DOHH2 (cell line): ENCODE data around the gene NEK4.

Experiments used
- H3F3A ChIP-seq: fragments of 200-600 bp; sonication (generic), shearing (Covaris generic); 2 replicates; pipeline ENCODE4 v1.6.0; 2016; ENCODE audit warnings: antibody characterized with exemption, mild to moderate bottlenecking; ENCODE audit not compliant: control insufficient read depth, insufficient read depth
- H3K27ac ChIP-seq: fragments of 200-600 bp; sonication (generic); 2 replicates; pipeline ENCODE4 v1.5.1; 2014; ENCODE audit warnings: low read depth, mild to moderate bottlenecking, low read length, moderate library complexity
- H3K27me3 ChIP-seq: fragments of 200-600 bp; sonication (generic); 2 replicates; pipeline ENCODE4 v1.6.1; 2014; ENCODE audit warnings: mild to moderate bottlenecking, low read length, mixed read lengths; ENCODE audit not compliant: control insufficient read depth
- H3K36me3 ChIP-seq: fragments of 200-600 bp; sonication (generic); 2 replicates; pipeline ENCODE4 v1.6.1; 2014; ENCODE audit warnings: mild to moderate bottlenecking, low read length, moderate library complexity, mixed read lengths; ENCODE audit not compliant: control insufficient read depth
- H3K4me1 ChIP-seq: fragments of 200-600 bp; sonication (generic); 2 replicates; pipeline ENCODE4 v1.6.1; 2014; ENCODE audit warnings: mild to moderate bottlenecking, low read length, mixed read lengths; ENCODE audit not compliant: control insufficient read depth
- H3K4me2 ChIP-seq: fragments of 200-600 bp; sonication (generic); 2 replicates; pipeline ENCODE4 v1.6.0; 2014; ENCODE audit warnings: mild to moderate bottlenecking, low read length, moderate library complexity
- H3K4me3 ChIP-seq: fragments of 200-600 bp; sonication (generic); 2 replicates; pipeline ENCODE4 v1.5.1; 2014; ENCODE audit warnings: mild to moderate bottlenecking, low read length, mixed read lengths
- H3K79me2 ChIP-seq: fragments of 200-600 bp; sonication (generic); 2 replicates; pipeline ENCODE4 v1.6.1; 2014; ENCODE audit warnings: mild to moderate bottlenecking, low read length, mixed read lengths; ENCODE audit not compliant: control insufficient read depth
- H3K9me2 ChIP-seq: fragments of 200-600 bp; sonication (generic); replicated peaks from 2 replicates; pipeline ENCODE4 v1.6.1; 2014; ENCODE audit warnings: mild to moderate bottlenecking, low read length, mixed read lengths; ENCODE audit not compliant: control insufficient read depth
- H3K9me3 ChIP-seq: fragments of 200-600 bp; sonication (generic); 2 replicates; pipeline ENCODE4 v1.6.1; 2014; ENCODE audit warnings: antibody characterized with exemption, low read length, mixed read lengths; ENCODE audit not compliant: control insufficient read depth, insufficient read depth
- H4K20me1 ChIP-seq: fragments of 200-600 bp; sonication (generic); 2 replicates; pipeline ENCODE4 v1.6.0; 2014; ENCODE audit warnings: low read depth, mild to moderate bottlenecking, antibody characterized with exemption, low read length, moderate library complexity; ENCODE audit not compliant: control insufficient read depth, insufficient read depth
- CTCF ChIP-seq: fragments of 200-600 bp; sonication (generic); IDR thresholded peaks from one replicate; pipeline ENCODE4 v1.5.1; 2014; ENCODE audit warnings: antibody characterized with exemption, mild to moderate bottlenecking, low read depth, low read length; ENCODE audit not compliant: poor library complexity, severe bottlenecking
- EZH2phosphoT487 ChIP-seq: fragments of 200-600 bp; sonication (generic); IDR thresholded peaks from 2 replicates; pipeline ENCODE4 v1.6.1; 2017; ENCODE audit warnings: borderline replicate concordance, mild to moderate bottlenecking, antibody characterized with exemption, low read length, moderate library complexity, mixed read lengths

NEK4 gene

GRCh38 chr3:52714335-52715302 lies 56.1 kb downstream of the NEK4 start:
- Histone ChIP-seq H3K4me1 (peaks cover 14% of the 10 kb centered on the region), H4K20me1 (0 out of 2 replicates have a peak, but pooled peaks cover 4% of the 10 kb centered on the region), H3K36me3 (peaks cover 15% of the 10 kb centered on the region), H3F3A (peaks cover 19% of the 10 kb centered on the region), H3K4me3 (no peak overlapping the region), H3K27ac (no peak overlapping the region), H3K27me3 (no peaks in the 10 kb centered on the region), H3K79me2 (no peaks in the 10 kb centered on the region), H3K4me2 (no peak overlapping the region), H3K9me2 (no peaks in the 10 kb centered on the region), H3K9me3 (no peaks in the 10 kb centered on the region)
- TF ChIP-seq EZH2phosphoT487, result no peak
- no peak for TF ChIP-seq CTCF

GRCh38 chr3:52712291-52713212 lies 58.2 kb downstream of the NEK4 start:
- Histone ChIP-seq H3K27me3 (no peaks in the 10 kb centered on the region), H3K9me3 (no peaks in the 10 kb centered on the region), H3K9me2 (no peaks in the 10 kb centered on the region), H3K36me3 (peaks cover 26% of the 10 kb centered on the region), H3K27ac (no peak overlapping the region), H3K4me1 (peaks cover 27% of the 10 kb centered on the region), H3K79me2 (peaks cover 12% of the 10 kb centered on the region), H3K4me2 (no peak overlapping the region), H4K20me1 (0 out of 2 replicates have a peak, but pooled peaks cover 4% of the 10 kb centered on the region), H3F3A (peaks cover 27% of the 10 kb centered on the region), H3K4me3 (no peak overlapping the region)
- TF ChIP-seq EZH2phosphoT487 (no peak), CTCF (no peak)

GRCh38 chr3:52710512-52710911 lies 60.2 kb downstream of the NEK4 start:
- Histone ChIP-seq H3K4me1 (peaks cover 32% of the 10 kb centered on the region), H3K27ac (0 out of 2 replicates have a peak overlapping the region, but pooled peaks have one; percentile 19), H3K4me2 (peak overlapping the region; percentile 31; the same call in 1 of the 2 replicates), H3F3A (peaks cover 30% of the 10 kb centered on the region), H3K9me3 (no peaks in the 10 kb centered on the region), H4K20me1 (0 out of 2 replicates have a peak, but pooled peaks cover 4% of the 10 kb centered on the region), H3K9me2 (no peaks in the 10 kb centered on the region), H3K36me3 (peaks cover 34% of the 10 kb centered on the region), H3K79me2 (peaks cover 29% of the 10 kb centered on the region), H3K4me3 (no peak overlapping the region), H3K27me3 (no peaks in the 10 kb centered on the region)
- TF ChIP-seq EZH2phosphoT487 (no peak), CTCF (no peak)
